ENCODE results near the gene SPATA31D4.
"Not testable (repeated sequence)": the region's sequence is repeated elsewhere in the genome, so short reads cannot be mapped to it uniquely, and the experiment has no call there.

SPATA31D4 gene

DNA sequence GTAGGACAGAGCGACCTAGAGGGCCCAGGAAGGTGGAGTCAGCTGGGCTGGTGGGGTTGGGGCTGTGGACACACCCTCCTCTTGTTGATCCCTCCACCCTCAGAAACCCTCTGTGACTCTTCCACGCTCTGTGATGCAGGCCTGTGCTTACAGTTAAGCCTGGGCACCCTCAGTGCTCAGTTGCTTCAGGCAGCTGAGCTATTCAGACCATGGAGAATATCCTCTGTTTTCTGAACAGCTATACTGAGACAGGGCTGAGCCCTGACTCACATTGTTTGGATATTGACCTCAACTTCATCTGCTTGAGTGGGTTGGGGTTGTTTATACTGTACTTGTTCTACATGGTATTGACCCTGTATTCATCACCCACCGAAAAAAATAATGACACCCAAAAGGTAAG lies at the start of gene SPATA31D4:
Gene SPATA31D4 (plus strand): TSS at position 124 of the 400 bp plus-strand sequence. CDS start 86 bp downstream, at position 210.
- DNase-seq (ENCODE audit: low read depth in 2 of 2) = not testable (repeated sequence)

DNA sequence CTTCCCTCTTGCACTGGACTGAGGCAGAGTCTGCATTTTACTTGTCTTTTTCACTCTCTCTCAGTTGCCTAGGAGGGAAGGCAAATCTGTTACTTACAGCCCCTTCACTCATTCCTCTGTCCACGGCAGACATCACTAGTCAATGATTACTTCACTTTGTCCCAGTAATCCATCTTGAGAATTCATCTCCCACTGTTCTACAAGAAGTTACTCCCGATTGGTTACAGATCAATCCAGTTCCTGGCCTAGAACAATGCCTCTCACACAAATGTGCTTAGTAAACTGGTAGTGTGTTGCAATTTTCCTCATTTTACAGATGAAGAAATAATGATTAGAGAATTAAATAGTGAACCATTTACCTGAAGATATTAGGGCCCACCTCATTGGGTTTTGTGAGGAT lies 49.7 kb upstream of the SPATA31D4 start:
- no peak for DNase-seq (ENCODE audit: low read depth in 2 of 2)

DNA sequence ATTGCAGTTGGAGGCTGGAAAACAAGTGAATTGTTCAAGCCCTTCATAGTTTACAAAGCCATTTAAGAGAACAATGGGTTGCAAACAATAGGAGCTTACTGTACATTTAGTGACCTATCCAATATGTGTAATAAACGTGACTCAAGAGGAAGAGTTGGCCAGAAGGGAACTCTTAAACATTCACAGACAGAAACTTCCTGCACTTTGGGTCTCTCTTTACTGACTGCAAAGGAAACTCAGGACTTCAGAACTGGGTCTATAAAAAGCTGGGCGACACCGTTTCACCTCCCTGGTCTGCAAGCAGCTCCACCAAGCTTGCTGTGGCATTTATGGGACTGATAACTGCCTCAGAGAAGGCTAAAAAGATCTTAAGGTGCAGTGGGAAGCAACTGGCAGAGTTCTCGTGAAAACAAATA lies 48.7 kb upstream of the SPATA31D4 start:
- DNase-seq (ENCODE audit: low read depth in 2 of 2) = no peak

DNA sequence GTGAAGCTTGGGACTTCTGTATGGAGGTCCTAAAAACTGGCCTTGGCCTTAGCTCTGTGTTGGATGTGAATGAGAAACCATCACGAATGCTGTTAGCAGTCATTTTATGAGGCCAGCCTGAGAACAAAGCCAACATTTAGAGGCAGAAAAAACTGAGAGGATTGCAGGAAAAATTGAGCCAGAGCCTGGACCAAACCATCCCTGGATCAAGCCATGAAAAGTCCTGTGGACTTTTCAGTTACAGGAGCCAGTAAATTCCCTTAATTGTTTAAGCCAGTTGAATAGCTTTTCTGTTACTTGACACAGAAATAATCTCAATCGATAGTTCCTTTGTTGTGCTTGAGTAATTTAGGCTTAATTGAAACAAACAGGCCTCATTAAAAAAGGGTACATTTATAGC lies 42.6 kb upstream of the SPATA31D4 start:
- no peak for DNase-seq (ENCODE audit: low read depth in 2 of 2)

DNA sequence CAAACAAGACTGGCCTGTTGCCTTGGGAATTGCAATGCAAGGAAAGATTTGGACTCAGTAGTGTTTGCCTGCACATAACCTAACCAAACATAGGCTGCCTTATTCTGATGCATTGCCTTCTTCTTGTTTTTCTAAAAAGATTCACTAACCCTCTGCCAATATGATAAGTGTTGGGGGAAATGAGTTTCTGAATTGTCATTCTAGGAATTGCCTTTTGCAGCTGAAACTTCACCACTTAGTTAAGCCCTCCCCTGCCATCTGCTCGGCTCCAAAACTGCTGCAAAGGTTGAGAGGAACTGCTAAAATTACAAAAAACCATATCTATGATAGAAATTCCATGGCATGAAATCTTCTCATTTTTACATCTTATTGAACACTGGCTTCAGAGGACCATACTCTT lies 41.6 kb upstream of the SPATA31D4 start:
- no peak for DNase-seq (ENCODE audit: low read depth in 2 of 2)

DNA sequence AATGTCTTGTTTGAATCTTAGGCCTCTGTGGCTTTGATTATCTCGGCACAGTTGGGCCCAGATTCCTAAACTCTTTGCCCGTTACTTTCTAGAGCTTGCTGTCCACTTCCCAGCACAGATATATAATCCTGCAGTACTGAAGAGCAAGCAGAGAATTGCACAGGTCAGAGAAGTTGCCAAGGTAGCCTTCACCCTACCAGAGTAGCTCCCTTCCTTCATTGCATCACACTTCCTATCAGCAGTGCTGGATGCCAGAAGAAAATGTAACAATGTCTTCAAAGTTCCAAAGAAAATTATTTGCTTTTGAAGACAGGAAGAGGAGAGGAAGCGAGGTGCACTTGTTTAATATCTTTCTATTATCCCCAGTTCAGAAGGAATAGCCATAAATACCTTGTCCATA lies 38.1 kb upstream of the SPATA31D4 start:
- no peak for DNase-seq (ENCODE audit: low read depth in 2 of 2)

DNA sequence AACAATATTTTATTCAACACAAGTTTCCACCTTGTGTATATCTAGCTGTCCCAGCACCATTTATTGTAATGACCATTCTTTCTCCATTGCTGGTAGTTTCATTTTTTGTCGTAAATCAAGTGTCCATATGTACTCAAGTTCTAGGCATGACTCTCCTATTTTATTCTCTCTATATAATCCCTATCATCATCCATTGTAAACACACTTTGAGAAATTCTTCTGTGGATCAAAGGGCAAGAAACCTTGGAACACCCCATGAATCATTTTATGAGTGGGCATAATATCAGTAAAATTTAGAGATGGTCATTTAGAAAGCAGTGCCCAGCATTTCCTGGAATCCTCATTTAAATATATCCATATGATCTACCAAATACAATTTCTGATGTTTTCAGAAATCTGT lies 35.8 kb upstream of the SPATA31D4 start:
- DNase-seq (ENCODE audit: low read depth in 2 of 2) = no peak

DNA sequence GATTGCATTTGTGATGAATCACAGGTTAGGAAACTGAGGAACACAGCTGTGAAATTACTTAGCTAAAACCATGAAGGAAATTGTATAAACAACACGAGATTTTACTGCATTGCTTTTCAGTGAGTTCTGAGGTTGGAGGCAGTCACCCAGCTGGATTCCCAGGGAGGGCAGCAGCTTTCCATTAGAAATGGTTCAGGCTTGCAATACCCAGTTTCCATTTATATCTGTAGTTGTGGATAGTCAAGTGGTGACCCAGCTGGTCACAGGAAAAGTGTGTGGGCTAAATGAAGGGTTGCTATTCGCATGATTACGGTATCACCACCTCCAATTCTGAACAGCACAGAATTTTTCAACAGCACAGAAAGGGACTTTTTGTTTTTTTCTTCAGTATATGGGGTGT lies 34.3 kb upstream of the SPATA31D4 start:
- no peak for DNase-seq (ENCODE audit: low read depth in 2 of 2)

DNA sequence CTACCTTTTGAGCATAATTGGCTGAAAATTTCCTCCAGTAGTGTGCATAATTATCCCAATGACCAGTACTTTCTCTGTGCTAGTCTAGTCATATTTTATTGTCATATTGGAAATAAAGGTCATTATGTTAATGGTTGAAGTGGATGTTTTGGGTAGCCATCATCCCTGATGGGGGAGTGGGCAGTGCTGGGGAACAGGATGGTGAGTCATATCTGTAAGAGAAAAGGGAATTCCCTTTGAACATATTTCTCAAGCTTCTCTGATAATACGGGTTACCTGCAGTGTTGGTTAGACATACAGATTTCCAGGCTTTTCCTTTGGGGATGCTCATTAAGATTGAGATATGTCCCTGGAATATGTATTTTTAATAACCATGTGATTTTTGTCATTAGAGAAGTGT lies 33.3 kb upstream of the SPATA31D4 start:
- no peak for DNase-seq (ENCODE audit: low read depth in 2 of 2)

DNA sequence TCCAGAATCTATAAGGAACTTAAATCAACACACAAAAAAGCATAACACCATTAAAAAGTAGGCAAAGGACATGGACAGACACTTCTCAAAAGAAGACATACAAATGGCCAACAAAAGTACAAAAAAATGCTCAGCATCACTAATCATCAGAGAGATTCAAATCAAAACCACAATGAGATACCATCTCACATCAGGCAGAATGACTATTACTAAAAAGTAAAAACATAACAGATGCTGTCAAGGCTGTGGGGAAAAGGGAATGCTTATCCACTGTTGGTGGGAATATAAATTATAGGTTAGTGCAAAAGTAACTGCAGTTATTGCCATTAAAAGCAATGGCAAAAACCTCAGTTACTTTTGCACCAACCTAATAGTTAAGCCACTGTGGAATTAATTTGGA lies 32.2 kb upstream of the SPATA31D4 start:
- DNase-seq (ENCODE audit: low read depth in 2 of 2) = no peak

DNA sequence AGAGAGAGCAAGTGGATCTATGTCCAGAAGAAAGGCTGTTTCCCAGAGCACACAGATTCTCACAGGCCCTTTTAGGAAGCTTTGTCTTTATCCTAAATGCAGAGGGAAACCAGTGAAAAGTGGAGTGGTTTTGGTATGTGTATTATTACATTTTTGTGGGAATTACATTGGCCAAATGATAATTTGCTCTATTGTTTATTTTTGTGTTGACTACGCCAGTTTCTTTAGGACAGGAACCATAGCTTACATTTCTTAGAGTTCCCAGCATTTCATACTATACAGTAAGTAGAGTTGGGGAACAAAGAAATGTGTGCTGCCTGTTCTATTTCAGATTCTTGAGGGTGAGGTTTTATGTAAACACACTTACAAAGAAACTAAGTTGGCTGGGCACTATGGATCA lies 29.4 kb upstream of the SPATA31D4 start:
- no peak for DNase-seq (ENCODE audit: low read depth in 2 of 2)

DNA sequence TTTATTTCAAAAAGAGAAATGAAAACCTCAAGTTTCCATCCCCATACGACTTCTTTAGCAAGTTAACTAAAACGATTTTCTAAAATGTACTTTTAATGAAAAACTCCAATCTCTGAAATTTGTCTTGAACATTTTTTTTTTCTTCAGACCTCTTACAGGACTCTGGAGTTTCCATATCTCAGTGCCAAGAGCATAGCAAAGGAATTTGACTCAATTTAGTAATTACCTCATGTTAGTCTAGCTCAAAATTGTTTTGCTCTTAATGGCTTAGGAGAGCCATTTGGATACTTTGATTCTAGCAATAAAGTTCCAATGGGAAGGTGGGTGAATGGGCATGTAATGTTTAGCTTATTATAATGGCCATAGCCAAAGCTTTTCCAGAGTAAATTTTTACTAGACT lies 26.0 kb upstream of the SPATA31D4 start:
- DNase-seq (ENCODE audit: low read depth in 2 of 2) = no peak

DNA sequence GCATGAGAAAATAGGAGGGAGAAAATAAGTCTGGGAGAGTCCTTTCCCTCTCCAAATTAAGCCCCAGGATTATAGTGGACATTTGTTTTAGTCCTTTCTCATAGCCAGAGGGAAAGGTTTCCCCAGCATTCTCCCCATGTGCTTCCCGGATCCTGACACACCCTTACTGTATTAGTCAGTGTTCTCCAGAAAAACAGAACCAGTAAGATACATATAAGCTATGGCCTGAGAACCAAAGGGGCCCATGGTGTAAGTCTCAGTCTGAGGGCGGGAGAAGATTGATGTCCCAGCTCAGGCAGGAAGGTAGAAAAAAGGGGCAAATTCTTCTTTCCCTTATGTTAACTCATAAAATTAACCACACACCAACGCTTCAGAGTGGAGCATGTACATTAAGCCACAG lies 25.6 kb upstream of the SPATA31D4 start:
- DNase-seq (ENCODE audit: low read depth in 2 of 2) = no peak

DNA sequence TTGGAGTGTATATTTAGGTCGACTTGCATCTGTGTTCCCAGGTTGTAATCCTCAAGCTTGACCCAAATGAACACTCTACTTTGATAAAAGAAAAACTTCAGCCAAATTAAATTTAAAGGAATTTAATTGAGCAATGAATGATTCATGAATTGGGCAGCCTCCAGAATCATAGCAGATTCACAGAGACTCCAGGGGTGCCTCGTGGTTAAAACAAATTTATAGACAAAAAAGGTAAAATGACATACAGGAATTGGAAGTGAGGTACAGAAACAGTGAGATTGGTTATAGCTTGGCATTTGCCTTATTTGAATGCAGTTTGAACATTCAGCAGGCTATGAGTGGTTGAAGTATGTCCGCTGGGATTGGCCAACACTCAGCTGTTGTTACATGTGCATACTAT lies 21.6 kb upstream of the SPATA31D4 start:
- no peak for DNase-seq (ENCODE audit: low read depth in 2 of 2)

DNA sequence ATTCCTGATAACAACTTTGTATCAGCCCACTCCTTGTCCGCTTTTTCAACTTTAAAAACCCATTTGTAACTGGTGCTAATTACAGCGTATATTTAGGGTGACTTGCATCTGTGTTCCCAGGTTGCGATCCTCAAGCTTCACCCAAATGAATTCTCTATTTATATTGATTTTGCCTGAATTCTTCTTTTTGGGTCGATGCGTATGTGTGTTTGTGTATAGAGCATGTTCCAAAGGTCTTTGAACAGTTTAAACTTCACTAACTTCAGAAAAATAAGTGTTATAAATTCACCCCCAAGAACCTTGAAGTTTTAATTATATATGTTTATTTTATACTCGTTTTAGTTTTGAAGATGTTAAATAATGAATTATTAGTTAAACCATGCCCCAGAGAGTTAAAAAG lies 16.1 kb upstream of the SPATA31D4 start:
- no peak for DNase-seq (ENCODE audit: low read depth in 2 of 2)

DNA sequence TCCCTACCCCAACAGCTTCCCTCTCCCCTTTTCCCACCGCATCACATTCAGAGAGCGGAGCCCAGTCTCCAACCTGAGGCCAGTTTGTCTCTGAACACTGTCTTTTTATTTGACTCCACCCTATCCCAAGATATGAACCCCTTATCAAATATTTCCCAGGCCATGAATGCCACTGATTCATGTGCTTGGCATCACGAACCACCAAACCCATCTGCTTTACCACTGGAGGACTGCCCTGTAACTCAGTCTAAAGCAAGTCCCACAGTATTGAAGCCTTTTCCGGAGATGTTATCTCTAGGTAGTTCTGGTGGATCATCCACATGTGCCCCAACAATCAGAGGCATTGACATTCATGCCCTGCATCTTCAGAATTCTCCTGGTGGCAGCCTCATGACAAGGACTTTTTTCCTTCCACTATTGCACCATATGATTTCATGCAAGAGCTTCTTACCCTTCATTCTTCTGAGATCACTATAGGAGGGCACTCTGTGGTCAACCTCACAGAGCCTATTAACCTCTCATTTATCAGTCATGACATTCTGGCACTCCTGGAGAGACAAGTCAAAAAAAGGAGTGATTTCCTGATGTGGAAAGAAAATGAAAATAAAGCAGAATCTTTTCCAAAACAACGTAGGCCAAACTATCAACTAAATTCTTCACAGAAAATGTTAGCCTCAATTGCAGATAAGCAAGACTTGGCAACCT lies 12.3 kb upstream of the SPATA31D4 start:
- DNase-seq (ENCODE audit: low read depth in 2 of 2) = no peak

DNA sequence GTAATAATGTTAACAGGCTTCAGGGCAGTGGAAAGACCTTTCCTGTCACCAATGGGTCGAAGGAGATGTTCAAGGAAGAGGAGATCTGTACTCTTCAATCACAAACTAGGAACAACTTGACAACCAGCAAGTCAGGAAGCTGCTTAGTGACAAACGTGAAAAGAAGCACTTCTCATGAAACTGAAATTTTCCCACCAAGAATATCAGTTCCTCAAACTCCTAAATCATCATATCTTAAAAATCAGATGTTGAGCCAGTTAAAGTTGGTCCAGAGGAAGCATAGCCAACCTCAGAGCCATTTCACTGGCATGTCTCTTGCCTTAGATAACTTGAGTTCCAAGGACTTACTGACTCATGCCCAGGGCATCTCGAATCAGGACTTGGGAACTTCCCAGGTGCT lies 9.7 kb upstream of the SPATA31D4 start:
- DNase-seq (ENCODE audit: low read depth in 2 of 2) = not testable (repeated sequence)

DNA sequence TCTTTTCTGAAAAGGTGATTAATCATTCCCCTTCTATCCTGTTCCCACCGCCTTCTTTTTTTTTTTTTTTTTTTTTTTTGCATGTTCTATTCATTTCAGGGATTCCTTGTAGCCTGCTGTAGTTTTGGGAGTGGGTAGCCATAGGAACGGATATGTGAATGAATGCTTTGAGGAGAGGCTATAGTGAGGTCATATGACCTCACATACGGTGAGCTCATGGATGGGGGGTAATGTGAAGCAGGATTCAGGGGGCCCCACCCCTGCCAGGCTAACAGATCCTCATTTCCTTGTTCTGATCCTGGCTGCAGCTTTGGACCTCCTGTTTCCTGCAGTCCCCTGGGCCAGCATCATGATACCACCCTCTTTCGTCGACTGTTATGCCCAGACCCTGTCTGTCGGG lies 1.9 kb downstream of the SPATA31D4 start:
- DNase-seq (ENCODE audit: low read depth in 2 of 2) = not testable (repeated sequence)

DNA sequence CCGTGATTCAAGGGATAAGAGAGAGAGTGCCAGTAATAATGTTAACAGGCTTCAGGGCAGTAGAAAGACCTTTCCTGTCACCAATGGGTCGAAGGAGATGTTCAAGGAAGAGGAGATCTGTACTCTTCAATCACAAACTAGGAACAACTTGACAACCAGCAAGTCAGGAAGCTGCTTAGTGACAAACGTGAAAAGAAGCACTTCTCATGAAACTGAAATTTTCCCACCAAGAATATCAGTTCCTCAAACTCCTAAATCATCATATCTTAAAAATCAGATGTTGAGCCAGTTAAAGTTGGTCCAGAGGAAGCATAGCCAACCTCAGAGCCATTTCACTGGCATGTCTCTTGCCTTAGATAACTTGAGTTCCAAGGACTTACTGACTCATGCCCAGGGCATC lies 5.3 kb downstream of the SPATA31D4 start:
- DNase-seq (ENCODE audit: low read depth in 2 of 2) = not testable (repeated sequence)

DNA sequence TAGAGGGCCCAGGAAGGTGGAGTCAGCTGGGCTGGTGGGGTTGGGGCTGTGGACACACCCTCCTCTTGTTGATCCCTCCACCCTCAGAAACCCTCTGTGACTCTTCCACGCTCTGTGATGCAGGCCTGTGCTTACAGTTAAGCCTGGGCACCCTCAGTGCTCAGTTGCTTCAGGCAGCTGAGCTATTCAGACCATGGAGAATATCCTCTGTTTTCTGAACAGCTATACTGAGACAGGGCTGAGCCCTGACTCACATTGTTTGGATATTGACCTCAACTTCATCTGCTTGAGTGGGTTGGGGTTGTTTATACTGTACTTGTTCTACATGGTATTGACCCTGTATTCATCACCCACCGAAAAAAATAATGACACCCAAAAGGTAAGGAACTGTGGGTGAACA lies 15.2 kb downstream of the SPATA31D4 start, which contains the start of gene SPATA31D3:
Gene SPATA31D3 (plus strand): TSS at position 108 of the 400 bp plus-strand sequence. CDS start 86 bp downstream, at position 194.
- DNase-seq (ENCODE audit: low read depth in 2 of 2) = not testable (repeated sequence)

DNA sequence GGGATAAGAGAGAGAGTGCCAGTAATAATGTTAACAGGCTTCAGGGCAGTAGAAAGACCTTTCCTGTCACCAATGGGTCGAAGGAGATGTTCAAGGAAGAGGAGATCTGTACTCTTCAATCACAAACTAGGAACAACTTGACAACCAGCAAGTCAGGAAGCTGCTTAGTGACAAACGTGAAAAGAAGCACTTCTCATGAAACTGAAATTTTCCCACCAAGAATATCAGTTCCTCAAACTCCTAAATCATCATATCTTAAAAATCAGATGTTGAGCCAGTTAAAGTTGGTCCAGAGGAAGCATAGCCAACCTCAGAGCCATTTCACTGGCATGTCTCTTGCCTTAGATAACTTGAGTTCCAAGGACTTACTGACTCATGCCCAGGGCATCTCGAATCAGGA lies 20.4 kb downstream of the SPATA31D4 start:
- DNase-seq (ENCODE audit: low read depth in 2 of 2) = not testable (repeated sequence)

DNA sequence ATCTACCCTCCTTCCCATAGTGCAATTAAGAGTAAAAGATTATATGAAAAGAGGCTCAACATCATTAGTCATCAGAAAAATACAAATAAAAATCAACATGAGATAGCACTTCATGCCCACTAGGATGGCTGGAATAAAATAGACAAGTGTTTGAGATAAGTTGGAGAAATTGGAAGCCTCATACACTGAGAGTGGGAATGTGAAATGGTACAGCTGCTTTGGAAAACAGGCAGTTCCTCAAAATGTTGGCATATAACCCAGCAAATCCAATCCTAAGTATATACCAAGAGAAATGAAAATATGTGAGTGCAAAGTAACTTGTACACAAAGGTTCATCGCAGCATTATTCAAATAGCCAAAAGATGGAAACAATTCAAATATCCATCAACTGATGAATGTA lies 24.9 kb downstream of the SPATA31D4 start:
- DNase-seq (ENCODE audit: low read depth in 2 of 2) = no peak

DNA sequence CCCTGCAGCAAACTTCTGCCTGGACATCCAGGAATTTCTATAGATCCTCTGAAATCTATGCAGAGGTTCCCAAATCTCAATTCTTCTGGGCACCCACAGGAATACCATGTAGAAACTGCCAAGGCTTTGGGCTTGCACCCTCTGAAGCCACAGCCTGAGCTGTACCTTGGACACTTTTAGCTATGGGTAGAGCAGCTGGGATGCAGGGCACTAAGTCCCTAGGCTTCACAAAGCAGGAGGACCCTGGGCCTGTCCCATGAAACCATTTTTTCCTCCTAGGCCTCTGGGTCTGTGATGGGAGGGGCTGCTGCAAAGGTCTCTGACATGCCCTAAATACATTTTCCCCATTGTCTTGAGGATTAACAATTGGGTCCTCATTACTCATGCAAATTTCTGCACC lies 27.4 kb downstream of the SPATA31D4 start:
- no peak for DNase-seq (ENCODE audit: low read depth in 2 of 2)

Measured in stimulated activated CD8-positive, alpha-beta memory T cell treated with anti-CD3 and anti-CD28 coated beads, Interleukin-15, amount 100 ng/mL, for 48 hours (primary cell).